GM18870 (cell line): ENCODE data around the gene GALT.
A peak's percentile ranks its signal among the peaks of the same experiment; 100 is the strongest.

Source experiments
- ATAC-seq: cut with Tn5 transposase; IDR thresholded peaks from one replicate; pipeline ENCODE4 v1.9.1; 2021; ENCODE audit warnings: moderate library complexity; ENCODE audit not compliant: unreplicated experiment

GALT gene

GRCh38 chr9:34646211-34647083 is at the start of gene GALT:
Gene GALT (plus strand): TSS chr9:34646675. CDS start chr9:34646705, 30 bp downstream.
- peak; percentile 70 for ATAC-seq

- no peak for ATAC-seq
Observed at GRCh38 chr9:34599546-34599945, 46.9 kb upstream of the GALT start.

- ATAC-seq, result no peak
Observed at GRCh38 chr9:34600908-34601307, 45.6 kb upstream of the GALT start.

GRCh38 chr9:34601937-34602573 is 44.4 kb upstream of the GALT start:
- no peak for ATAC-seq

- ATAC-seq, result peak; percentile 63
Observed at GRCh38 chr9:34603610-34604231, 42.8 kb upstream of the GALT start.

- ATAC-seq, result no peak
Observed at GRCh38 chr9:34606190-34606589, 40.3 kb upstream of the GALT start.

GRCh38 chr9:34606905-34607304 is 39.6 kb upstream of the GALT start:
- ATAC-seq, result no peak

GRCh38 chr9:34607331-34607730 is 39.1 kb upstream of the GALT start:
- no peak for ATAC-seq

GRCh38 chr9:34610434-34611206 is 35.9 kb upstream of the GALT start:
- no peak for ATAC-seq

- no peak for ATAC-seq
Observed at GRCh38 chr9:34611251-34611810, 35.1 kb upstream of the GALT start.

- peak; percentile 45 for ATAC-seq
Observed at GRCh38 chr9:34611811-34612787, 34.4 kb upstream of the GALT start, which contains the start of gene RPP25L. Gene RPP25L (minus strand): TSS chr9:34612097. CDS start chr9:34611296, 801 bp downstream.

GRCh38 chr9:34612788-34613390 is 33.6 kb upstream of the GALT start:
- ATAC-seq, result no peak

- no peak for ATAC-seq
Observed at GRCh38 chr9:34615132-34615531, 31.3 kb upstream of the GALT start.

- ATAC-seq, result peak; percentile 96
Observed at GRCh38 chr9:34620061-34620994, 26.1 kb upstream of the GALT start, which contains the start of gene DCTN3. Gene DCTN3 (minus strand): TSS chr9:34620495. CDS start chr9:34620464, 31 bp downstream.

- no peak for ATAC-seq
Observed at GRCh38 chr9:34623374-34624235, 22.9 kb upstream of the GALT start.

- no peak for ATAC-seq
Observed at GRCh38 chr9:34624475-34625185, 21.8 kb upstream of the GALT start.
